SK-N-SH (cell line): ENCODE data around the gene IQUB. TPM values are rescaled to one million over a fixed set of nuclear protein-coding genes. Genes with fewer than 3 reads are reported as not detected.

Source experiments
- CTCF ChIA-PET: fragments of 300-600, 350-600 bp; formaldehyde crosslinking; extraction: SDS; loops from one replicate; lab custom pipeline; 2021; lab: Yijun Ruan, JAX
- POLR2A ChIA-PET: fragments of 350-600 bp; sonication (Branson Sonifier 250); formaldehyde crosslinking; extraction: SDS; loops from one replicate; lab custom pipeline; 2020; ENCODE audit warnings: antibody characterized with exemption, inconsistent platforms; lab: Yijun Ruan, JAX
- DNase-seq: peaks from one replicate; pipeline ENCODE4 v3.0.0; 2012
- H2AFZ ChIP-seq: fragments of 200-600 bp; sonication (generic); 2 replicates; pipeline ENCODE4 v1.8.1; 2016; ENCODE audit warnings: antibody characterized with exemption, mild to moderate bottlenecking, low read depth
- H3F3A ChIP-seq: fragments of 200-600 bp; sonication (generic); replicated peaks from 2 replicates; pipeline ENCODE3; 2016; ENCODE audit warnings: antibody characterized with exemption, mild to moderate bottlenecking; ENCODE audit not compliant: insufficient read depth
- H3K27ac ChIP-seq, 2 experiments: fragments of 200-500 bp in 1 of 2; fragments of 200-600 bp in 1 of 2; sonication (Bioruptor generic) in 1 of 2; sonication (generic), shearing (Covaris generic) in 1 of 2; 2 replicates each; pipeline versions ENCODE4 v1.5.1 to v1.6.1; 2014 to 2016; ENCODE audit warnings: low read depth in 2 of 2, inconsistent platforms in 1 of 2, low read length in 1 of 2, mild to moderate bottlenecking in 1 of 2, mixed read lengths in 1 of 2
- H3K27me3 ChIP-seq: fragments of 200-600 bp; sonication (generic), shearing (Covaris generic); 2 replicates; pipeline ENCODE4 v1.6.1; 2016; ENCODE audit warnings: mixed run types; ENCODE audit not compliant: insufficient read depth
- H3K36me3 ChIP-seq, 2 experiments: fragments of 200-500 bp in 1 of 2; fragments of 200-600 bp in 1 of 2; sonication (Bioruptor generic) in 1 of 2; sonication (generic) in 1 of 2; replicated peaks in 1 of 2; 2 replicates each; pipeline versions ENCODE3 to v1.5.1; 2014 to 2016; ENCODE audit warnings: low read length in 1 of 2, mild to moderate bottlenecking in 1 of 2; ENCODE audit not compliant: insufficient read depth in 2 of 2, control insufficient read depth in 1 of 2
- H3K4me1 ChIP-seq, 2 experiments: fragments of 200-500 bp in 1 of 2; fragments of 200-600 bp in 1 of 2; sonication (Bioruptor generic) in 1 of 2; sonication (generic), shearing (Covaris generic) in 1 of 2; 2 replicates each; pipeline versions ENCODE4 v1.5.1 to v1.6.1; 2014 to 2016; ENCODE audit warnings: low read depth in 1 of 2, low read length in 1 of 2, mixed run types in 1 of 2; ENCODE audit not compliant: insufficient read depth in 2 of 2, control insufficient read depth in 1 of 2
- H3K4me2 ChIP-seq: fragments of 200-600 bp; sonication (generic), shearing (Covaris generic); 2 replicates; pipeline ENCODE4 v1.6.1; 2017; ENCODE audit warnings: mixed run types
- H3K4me3 ChIP-seq, 2 experiments: fragments of 200-500 bp in 1 of 2; fragments of 200-600 bp in 1 of 2; sonication (Bioruptor generic) in 1 of 2; sonication (generic), shearing (Covaris generic) in 1 of 2; 2 replicates each; pipeline versions ENCODE4 v1.5.1 to v1.8.1; 2014 to 2016; ENCODE audit warnings: low read depth in 2 of 2, inconsistent platforms in 1 of 2, low read length in 1 of 2, mild to moderate bottlenecking in 1 of 2, mixed read lengths in 1 of 2, moderate library complexity in 1 of 2
- H3K79me2 ChIP-seq: fragments of 200-600 bp; sonication (generic); 2 replicates; pipeline ENCODE4 v1.8.1; 2017; ENCODE audit warnings: mild to moderate bottlenecking; ENCODE audit not compliant: insufficient read depth
- H3K9ac ChIP-seq: fragments of 200-600 bp; sonication (generic); 2 replicates; pipeline ENCODE4 v1.6.1; 2017; ENCODE audit warnings: mixed run types
- H3K9me2 ChIP-seq: fragments of 200-600 bp; sonication (generic); 2 replicates; pipeline ENCODE4 v1.6.1; 2017; ENCODE audit warnings: mixed run types
- H3K9me3 ChIP-seq: fragments of 200-600 bp; sonication (generic); 2 replicates; pipeline ENCODE4 v1.6.1; 2017; ENCODE audit warnings: mixed run types, mild to moderate bottlenecking, moderate library complexity
- H4K20me1 ChIP-seq: fragments of 200-600 bp; sonication (generic); 2 replicates; pipeline ENCODE4 v1.6.1; 2017; ENCODE audit warnings: mild to moderate bottlenecking, mixed run types; ENCODE audit not compliant: insufficient read depth
- CHD2 ChIP-seq: fragments of 150-350 bp; IDR thresholded peaks from 2 replicates; pipeline ENCODE4 v1.6.1; 2018; ENCODE audit warnings: low read length; ENCODE audit not compliant: partially characterized antibody
- ELF1 ChIP-seq: IDR thresholded peaks from 2 replicates; pipeline ENCODE4 v1.4.0; 2012
- EP300 ChIP-seq, 2 experiments: IDR thresholded peaks; 2 replicates each; pipeline versions ENCODE4 v1.4.0 to v1.6.1; 2012; ENCODE audit warnings: borderline replicate concordance in 1 of 2, low read depth in 1 of 2, low read length in 1 of 2
- EZH2phosphoT487 ChIP-seq: fragments of 200-600 bp; sonication (generic); IDR thresholded peaks from 2 replicates; pipeline ENCODE4 v1.6.1; 2017; ENCODE audit warnings: low read depth, mixed run types, mild to moderate bottlenecking, antibody characterized with exemption, moderate library complexity, borderline replicate concordance
- GATA2 ChIP-seq: sonication (generic); formaldehyde crosslinking; IDR thresholded peaks from 2 replicates; pipeline ENCODE4 v1.5.0; 2020; ENCODE audit warnings: mild to moderate bottlenecking, missing genetic modification reagents
- JUND ChIP-seq: IDR thresholded peaks from 2 replicates; pipeline ENCODE4 v1.4.0; 2012
- MEF2A ChIP-seq: IDR thresholded peaks from 2 replicates; pipeline ENCODE4 v1.4.0; 2012; ENCODE audit warnings: low read depth, borderline replicate concordance
- MXI1 ChIP-seq: IDR thresholded peaks from 2 replicates; pipeline ENCODE4 v1.6.1; 2012; ENCODE audit warnings: mild to moderate bottlenecking, low read depth, low read length, improper control_type of control experiment
- NFIC ChIP-seq: IDR thresholded peaks from 2 replicates; pipeline ENCODE4 v1.4.0; 2012; ENCODE audit warnings: borderline replicate concordance
- NRF1 ChIP-seq: IDR thresholded peaks from 2 replicates; pipeline ENCODE4 v1.6.1; 2012; ENCODE audit warnings: low read depth, mild to moderate bottlenecking, low read length
- RCOR1 ChIP-seq: fragments of 150-350 bp; IDR thresholded peaks from 2 replicates; pipeline ENCODE4 v1.6.1; 2017; ENCODE audit warnings: antibody characterized with exemption, low read length
- RXRA ChIP-seq: IDR thresholded peaks from 2 replicates; pipeline ENCODE4 v1.4.0; 2012; ENCODE audit warnings: low read depth, mild to moderate bottlenecking, borderline replicate concordance
- TAF1 ChIP-seq: IDR thresholded peaks from 2 replicates; pipeline ENCODE4 v1.6.1; 2012; ENCODE audit warnings: low read depth, mild to moderate bottlenecking, low read length, moderate library complexity, borderline replicate concordance
- TCF12 ChIP-seq: IDR thresholded peaks from 2 replicates; pipeline ENCODE4 v1.4.0; 2012
- TEAD4 ChIP-seq: IDR thresholded peaks from 2 replicates; pipeline ENCODE4 v1.4.0; 2012; ENCODE audit warnings: mild to moderate bottlenecking, borderline replicate concordance; ENCODE audit not compliant: insufficient read depth
- YY1 ChIP-seq: IDR thresholded peaks from 2 replicates; pipeline ENCODE4 v1.4.0; 2012; ENCODE audit warnings: low read depth, mild to moderate bottlenecking
- WGBS: methylation state at CpG from one replicate; pipeline ENCODE4 v1.1.6; 2017; ENCODE audit warnings: low lambda C conversion rate; 5-methylcytosine and 5-hydroxymethylcytosine counted together
- polyA plus RNA-seq, 3 experiments: library from polyadenylated mRNA; depleted of rRNA; stranded (reverse); fragments of >200 nt; gene quantifications; 2 replicates each; pipeline ENCODE4 v1.2.3, GENCODE V29; 2012
- TF ChIP-seq, protein P1 (sequence below): IDR thresholded peaks from 2 replicates; pipeline ENCODE4 v1.4.0; 2012; ENCODE audit warnings: low read depth, borderline replicate concordance
- TF ChIP-seq, protein P2 (sequence below): IDR thresholded peaks from 2 replicates; pipeline ENCODE4 v1.6.1; 2012; ENCODE audit warnings: mild to moderate bottlenecking, low read depth, low read length, moderate library complexity
- TF ChIP-seq, protein P3 (sequence below): IDR thresholded peaks from 2 replicates; pipeline ENCODE4 v1.4.0; 2012; ENCODE audit warnings: low read depth, borderline replicate concordance

Gene IQUB
- polyA plus RNA-seq, 1 of the 3 experiments (the other 2 are of a cell fraction): 0.10 TPM

DNA sequence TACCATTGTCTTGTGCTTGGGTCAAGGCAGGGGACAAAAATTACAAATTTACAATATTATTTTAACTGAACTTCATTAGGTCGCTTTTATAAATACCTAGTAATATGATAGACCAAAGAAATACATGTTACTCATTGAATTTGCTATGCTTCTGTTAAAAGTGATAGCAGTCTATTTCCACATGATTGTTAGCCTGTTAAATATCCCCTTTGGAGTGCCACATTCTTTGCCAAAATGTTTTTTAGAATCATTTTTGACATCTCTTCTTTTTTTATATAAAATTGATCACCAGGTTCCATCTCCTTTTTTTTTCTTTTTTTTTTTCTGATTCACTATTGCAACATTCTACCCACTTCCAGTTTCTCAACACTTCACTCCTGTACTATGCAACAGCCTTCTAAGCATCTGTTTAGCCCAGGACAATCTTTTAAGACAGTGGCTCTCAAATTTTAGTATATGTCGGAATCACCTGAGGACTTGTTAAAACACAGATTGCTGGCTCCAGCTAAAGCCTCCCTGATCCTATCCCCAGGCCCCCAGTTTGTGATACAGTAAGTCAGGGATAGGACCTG lies 39.6 kb upstream of the IQUB start:
- no peak for DNase-seq
- H3K27me3 ChIP-seq: peaks cover 13% of the 10 kb centered on the region; the same call in 1 of the 2 replicates
- 64% methylated on average over 2 of the region's 2 CpGs for WGBS
- H3K79me2 ChIP-seq: no peaks in the 10 kb centered on the region
- no peak overlapping the region for H3K27ac ChIP-seq
- H3K36me3 ChIP-seq: no peaks in the 10 kb centered on the region
- no peak overlapping the region for H3K4me3 ChIP-seq
- H3K9me3 ChIP-seq: no peaks in the 10 kb centered on the region
- no peaks in the 10 kb centered on the region for H4K20me1 ChIP-seq
- H3K9me2 ChIP-seq: no peaks in the 10 kb centered on the region
- H3K9ac ChIP-seq: no peak overlapping the region
- no peak overlapping the region for H2AFZ ChIP-seq
- H3K4me2 ChIP-seq: no peak overlapping the region
- H3K4me1 ChIP-seq: no peaks in the 10 kb centered on the region; a peak in 1 of 4 replicates
- CTCF ChIA-PET: interaction anchor here (1.4 kb wide), 1 partner anchor 224 kb away, joined by 6 read pairs; no protein-coding TSS in a partner anchor
- TF ChIP-seq NRF1 (no peak), TAF1 (no peak), NFIC (no peak), RCOR1 (no peak), RXRA (no peak), EP300 (IDR thresholded peaks at IDR 0.05; ENCODE audit: borderline replicate concordance in 1 of 2, low read depth in 1 of 2, low read length in 1 of 2) (no peak), YY1 (no peak), MXI1 (no peak), TEAD4 (no peak), GATA2 (no peak), JUND (no peak), TCF12 (no peak), EZH2phosphoT487 (no peak), ELF1 (no peak), CHD2 (no peak), MEF2A (no peak)
- TF ChIP-seq, protein P1, sequence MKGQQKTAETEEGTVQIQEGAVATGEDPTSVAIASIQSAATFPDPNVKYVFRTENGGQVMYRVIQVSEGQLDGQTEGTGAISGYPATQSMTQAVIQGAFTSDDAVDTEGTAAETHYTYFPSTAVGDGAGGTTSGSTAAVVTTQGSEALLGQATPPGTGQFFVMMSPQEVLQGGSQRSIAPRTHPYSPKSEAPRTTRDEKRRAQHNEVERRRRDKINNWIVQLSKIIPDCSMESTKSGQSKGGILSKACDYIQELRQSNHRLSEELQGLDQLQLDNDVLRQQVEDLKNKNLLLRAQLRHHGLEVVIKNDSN: no peak
- TF ChIP-seq, protein P2, sequence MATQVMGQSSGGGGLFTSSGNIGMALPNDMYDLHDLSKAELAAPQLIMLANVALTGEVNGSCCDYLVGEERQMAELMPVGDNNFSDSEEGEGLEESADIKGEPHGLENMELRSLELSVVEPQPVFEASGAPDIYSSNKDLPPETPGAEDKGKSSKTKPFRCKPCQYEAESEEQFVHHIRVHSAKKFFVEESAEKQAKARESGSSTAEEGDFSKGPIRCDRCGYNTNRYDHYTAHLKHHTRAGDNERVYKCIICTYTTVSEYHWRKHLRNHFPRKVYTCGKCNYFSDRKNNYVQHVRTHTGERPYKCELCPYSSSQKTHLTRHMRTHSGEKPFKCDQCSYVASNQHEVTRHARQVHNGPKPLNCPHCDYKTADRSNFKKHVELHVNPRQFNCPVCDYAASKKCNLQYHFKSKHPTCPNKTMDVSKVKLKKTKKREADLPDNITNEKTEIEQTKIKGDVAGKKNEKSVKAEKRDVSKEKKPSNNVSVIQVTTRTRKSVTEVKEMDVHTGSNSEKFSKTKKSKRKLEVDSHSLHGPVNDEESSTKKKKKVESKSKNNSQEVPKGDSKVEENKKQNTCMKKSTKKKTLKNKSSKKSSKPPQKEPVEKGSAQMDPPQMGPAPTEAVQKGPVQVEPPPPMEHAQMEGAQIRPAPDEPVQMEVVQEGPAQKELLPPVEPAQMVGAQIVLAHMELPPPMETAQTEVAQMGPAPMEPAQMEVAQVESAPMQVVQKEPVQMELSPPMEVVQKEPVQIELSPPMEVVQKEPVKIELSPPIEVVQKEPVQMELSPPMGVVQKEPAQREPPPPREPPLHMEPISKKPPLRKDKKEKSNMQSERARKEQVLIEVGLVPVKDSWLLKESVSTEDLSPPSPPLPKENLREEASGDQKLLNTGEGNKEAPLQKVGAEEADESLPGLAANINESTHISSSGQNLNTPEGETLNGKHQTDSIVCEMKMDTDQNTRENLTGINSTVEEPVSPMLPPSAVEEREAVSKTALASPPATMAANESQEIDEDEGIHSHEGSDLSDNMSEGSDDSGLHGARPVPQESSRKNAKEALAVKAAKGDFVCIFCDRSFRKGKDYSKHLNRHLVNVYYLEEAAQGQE: no peak
- TF ChIP-seq, protein P3, sequence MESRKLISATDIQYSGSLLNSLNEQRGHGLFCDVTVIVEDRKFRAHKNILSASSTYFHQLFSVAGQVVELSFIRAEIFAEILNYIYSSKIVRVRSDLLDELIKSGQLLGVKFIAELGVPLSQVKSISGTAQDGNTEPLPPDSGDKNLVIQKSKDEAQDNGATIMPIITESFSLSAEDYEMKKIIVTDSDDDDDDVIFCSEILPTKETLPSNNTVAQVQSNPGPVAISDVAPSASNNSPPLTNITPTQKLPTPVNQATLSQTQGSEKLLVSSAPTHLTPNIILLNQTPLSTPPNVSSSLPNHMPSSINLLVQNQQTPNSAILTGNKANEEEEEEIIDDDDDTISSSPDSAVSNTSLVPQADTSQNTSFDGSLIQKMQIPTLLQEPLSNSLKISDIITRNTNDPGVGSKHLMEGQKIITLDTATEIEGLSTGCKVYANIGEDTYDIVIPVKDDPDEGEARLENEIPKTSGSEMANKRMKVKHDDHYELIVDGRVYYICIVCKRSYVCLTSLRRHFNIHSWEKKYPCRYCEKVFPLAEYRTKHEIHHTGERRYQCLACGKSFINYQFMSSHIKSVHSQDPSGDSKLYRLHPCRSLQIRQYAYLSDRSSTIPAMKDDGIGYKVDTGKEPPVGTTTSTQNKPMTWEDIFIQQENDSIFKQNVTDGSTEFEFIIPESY: no peak
- POLR2A ChIA-PET: no interaction called here
- H3F3A ChIP-seq: no peaks in the 10 kb centered on the region
